ENCODE data around the gene KANK2.

The KANK2 gene

DNA sequence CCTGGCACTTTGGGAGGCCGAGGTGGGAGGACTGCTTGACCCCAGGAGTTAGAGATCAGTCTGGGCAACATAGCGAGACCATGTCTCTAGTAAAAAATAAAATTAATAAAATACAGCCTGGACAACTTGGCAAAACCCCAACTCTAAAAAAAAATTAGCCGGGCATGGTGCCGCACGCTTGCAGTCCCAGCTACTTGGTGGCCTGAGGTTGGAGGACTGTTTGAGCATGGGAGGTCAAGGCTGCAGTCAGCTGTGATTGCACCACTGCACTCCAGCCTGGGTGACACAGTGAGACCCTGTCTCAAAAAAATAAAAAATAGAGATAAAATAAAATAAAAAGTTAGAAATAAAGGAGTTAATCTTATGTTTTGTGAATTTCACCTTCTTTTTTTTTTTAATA is 26.2 kb downstream of the KANK2 start:
- Histone ChIP-seq H3K27ac (replicated peaks) (no peak overlapping the region), H3K27me3 (ENCODE audit: insufficient read depth, poor library complexity, severe bottlenecking) (no peaks in the 10 kb centered on the region), H3K4me3 (replicated peaks; ENCODE audit: insufficient read depth, low read length) (no peak overlapping the region)
- TF ChIP-seq POLR2AphosphoS5 (IDR thresholded peaks at IDR 0.05; ENCODE audit: low read depth): no peak
- DNase-seq (ENCODE audit: low read depth in 1 of 2, low spot score in 1 of 2): no peak

DNA sequence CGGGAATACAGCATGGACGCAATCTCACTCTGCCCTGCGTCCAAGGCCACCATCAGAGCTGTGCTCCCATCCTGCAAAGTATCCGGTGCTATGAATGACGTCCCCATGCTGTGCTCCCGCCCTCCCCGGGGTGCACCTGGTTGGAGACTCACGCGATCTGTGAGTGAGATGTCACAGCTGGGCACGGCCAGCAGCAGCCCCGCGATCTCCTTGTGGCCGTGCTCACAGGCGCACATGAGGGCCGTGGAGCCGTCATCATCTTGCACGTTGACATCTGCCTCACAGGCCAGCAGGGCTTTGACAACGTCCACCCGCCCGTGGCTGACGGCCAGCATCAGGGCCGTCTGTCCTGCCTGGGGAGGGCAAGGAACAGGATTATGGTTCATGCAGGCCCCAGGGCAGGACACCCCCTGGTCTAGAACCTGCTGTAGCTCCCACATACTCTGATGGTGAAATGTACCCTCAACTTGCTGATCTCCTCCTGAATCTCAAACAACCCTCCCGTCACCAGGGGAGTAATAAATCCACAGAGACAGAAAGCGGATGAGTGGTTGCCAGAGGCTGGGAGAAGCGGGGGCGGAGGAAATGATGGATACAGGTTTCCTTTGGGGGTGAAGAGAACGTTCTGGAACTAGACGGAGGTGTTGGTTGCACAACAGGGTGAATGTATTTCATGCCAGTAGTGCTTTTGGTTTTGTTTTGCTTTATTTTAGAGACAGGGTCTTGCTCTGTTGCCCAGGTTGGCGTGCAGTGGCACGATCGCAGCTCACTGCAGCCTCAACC is 27.3 kb downstream of the KANK2 start:
- TF ChIP-seq, protein P1, sequence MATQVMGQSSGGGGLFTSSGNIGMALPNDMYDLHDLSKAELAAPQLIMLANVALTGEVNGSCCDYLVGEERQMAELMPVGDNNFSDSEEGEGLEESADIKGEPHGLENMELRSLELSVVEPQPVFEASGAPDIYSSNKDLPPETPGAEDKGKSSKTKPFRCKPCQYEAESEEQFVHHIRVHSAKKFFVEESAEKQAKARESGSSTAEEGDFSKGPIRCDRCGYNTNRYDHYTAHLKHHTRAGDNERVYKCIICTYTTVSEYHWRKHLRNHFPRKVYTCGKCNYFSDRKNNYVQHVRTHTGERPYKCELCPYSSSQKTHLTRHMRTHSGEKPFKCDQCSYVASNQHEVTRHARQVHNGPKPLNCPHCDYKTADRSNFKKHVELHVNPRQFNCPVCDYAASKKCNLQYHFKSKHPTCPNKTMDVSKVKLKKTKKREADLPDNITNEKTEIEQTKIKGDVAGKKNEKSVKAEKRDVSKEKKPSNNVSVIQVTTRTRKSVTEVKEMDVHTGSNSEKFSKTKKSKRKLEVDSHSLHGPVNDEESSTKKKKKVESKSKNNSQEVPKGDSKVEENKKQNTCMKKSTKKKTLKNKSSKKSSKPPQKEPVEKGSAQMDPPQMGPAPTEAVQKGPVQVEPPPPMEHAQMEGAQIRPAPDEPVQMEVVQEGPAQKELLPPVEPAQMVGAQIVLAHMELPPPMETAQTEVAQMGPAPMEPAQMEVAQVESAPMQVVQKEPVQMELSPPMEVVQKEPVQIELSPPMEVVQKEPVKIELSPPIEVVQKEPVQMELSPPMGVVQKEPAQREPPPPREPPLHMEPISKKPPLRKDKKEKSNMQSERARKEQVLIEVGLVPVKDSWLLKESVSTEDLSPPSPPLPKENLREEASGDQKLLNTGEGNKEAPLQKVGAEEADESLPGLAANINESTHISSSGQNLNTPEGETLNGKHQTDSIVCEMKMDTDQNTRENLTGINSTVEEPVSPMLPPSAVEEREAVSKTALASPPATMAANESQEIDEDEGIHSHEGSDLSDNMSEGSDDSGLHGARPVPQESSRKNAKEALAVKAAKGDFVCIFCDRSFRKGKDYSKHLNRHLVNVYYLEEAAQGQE (IDR thresholded peaks at IDR 0.05; ENCODE audit: insufficient replicate concordance, low read depth): no peak
- TF ChIP-seq GABPA (IDR thresholded peaks at IDR 0.05; ENCODE audit: low read depth): no peak
- TF ChIP-seq SPI1 (IDR thresholded peaks at IDR 0.05; ENCODE audit: borderline replicate concordance, low read depth): no peak
- no peak for TF ChIP-seq POLR2AphosphoS5 (IDR thresholded peaks at IDR 0.05; ENCODE audit: low read depth)
- TF ChIP-seq, protein P2, sequence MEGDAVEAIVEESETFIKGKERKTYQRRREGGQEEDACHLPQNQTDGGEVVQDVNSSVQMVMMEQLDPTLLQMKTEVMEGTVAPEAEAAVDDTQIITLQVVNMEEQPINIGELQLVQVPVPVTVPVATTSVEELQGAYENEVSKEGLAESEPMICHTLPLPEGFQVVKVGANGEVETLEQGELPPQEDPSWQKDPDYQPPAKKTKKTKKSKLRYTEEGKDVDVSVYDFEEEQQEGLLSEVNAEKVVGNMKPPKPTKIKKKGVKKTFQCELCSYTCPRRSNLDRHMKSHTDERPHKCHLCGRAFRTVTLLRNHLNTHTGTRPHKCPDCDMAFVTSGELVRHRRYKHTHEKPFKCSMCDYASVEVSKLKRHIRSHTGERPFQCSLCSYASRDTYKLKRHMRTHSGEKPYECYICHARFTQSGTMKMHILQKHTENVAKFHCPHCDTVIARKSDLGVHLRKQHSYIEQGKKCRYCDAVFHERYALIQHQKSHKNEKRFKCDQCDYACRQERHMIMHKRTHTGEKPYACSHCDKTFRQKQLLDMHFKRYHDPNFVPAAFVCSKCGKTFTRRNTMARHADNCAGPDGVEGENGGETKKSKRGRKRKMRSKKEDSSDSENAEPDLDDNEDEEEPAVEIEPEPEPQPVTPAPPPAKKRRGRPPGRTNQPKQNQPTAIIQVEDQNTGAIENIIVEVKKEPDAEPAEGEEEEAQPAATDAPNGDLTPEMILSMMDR (IDR thresholded peaks at IDR 0.05; ENCODE audit: insufficient read depth, low read length): no peak
- Histone ChIP-seq H3K27ac (replicated peaks) (no peak overlapping the region), H3K4me3 (replicated peaks; ENCODE audit: insufficient read depth, low read length) (no peak overlapping the region), H3K27me3 (ENCODE audit: insufficient read depth, poor library complexity, severe bottlenecking) (no peaks in the 10 kb centered on the region)
- no peak for DNase-seq (ENCODE audit: low read depth in 1 of 2, low spot score in 1 of 2)

DNA sequence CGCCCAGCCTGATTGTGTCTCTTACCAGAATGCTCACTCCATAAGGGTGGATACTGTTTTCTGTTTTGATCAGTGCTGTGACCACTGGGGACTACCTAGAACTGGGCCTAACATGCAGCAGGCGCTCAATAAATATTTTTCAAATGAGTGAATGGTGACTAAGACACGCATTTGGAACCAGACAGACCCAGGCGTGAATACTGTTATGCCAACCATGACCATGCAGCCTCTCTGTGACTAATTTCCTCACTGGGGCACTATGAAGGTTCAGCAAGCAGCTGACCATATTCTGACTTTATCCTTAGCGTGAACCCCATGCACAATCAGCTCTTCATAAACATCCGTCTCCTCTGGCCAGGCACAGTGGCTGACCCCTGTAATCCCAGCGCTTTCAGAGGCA is 28.8 kb downstream of the KANK2 start:
- H3K27me3 ChIP-seq (ENCODE audit: insufficient read depth, poor library complexity, severe bottlenecking): no peaks in the 10 kb centered on the region
- no peak for DNase-seq (ENCODE audit: low read depth in 1 of 2, low spot score in 1 of 2)
- H3K27ac ChIP-seq (replicated peaks): no peak overlapping the region
- H3K4me3 ChIP-seq (replicated peaks; ENCODE audit: insufficient read depth, low read length): no peak overlapping the region
- TF ChIP-seq POLR2AphosphoS5 (IDR thresholded peaks at IDR 0.05; ENCODE audit: low read depth) (no peak), GABPA (IDR thresholded peaks at IDR 0.05; ENCODE audit: low read depth) (no peak), SPI1 (IDR thresholded peaks at IDR 0.05; ENCODE audit: borderline replicate concordance, low read depth) (no peak)
- TF ChIP-seq, protein P2 (IDR thresholded peaks at IDR 0.05; ENCODE audit: insufficient read depth, low read length): no peak
- TF ChIP-seq, protein P1 (IDR thresholded peaks at IDR 0.05; ENCODE audit: insufficient replicate concordance, low read depth): no peak

DNA sequence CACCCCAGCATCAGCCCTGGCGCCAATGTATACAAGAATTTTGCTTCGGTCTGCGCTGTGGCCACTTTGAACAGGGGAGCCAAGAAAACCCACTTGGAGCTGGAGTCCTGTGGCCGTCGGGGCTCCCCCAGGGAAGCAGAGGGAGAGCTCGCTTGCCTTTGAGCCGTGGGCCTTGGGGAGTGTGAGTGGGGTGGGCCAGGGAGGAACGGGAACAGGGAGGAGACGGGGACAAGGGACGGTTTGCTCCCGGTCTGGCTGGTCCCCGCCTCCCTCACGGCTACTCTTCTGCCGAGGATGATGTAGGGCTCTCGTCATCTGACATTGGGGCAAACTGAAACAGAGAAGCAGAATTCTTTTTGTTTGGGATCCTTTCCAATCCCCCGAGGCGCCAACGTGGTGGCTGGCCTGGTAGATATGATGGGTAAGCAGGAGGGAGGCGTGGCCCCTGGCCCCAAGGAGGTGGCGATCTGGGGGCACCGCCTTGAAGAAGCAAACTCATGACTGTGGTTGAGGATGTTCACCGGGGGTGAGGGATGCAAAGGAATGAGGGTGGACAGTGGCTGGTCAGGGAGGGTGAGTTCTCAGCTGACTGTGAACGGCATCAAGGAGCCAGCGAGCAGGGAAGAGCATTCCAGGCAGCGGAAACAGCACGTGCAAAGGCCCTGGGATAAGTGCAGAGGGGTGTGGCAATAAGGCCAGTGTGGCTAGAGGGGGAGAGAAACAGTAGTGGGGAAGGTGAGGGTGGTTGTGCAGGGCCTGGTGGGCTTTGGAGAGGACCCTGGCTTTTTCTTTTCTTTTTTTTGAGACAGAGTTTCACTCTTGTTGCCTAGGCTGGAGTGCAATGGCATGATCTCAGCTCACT is 30.8 kb downstream of the KANK2 start:
- no peaks in the 10 kb centered on the region for H3K27me3 ChIP-seq (ENCODE audit: insufficient read depth, poor library complexity, severe bottlenecking)
- TF ChIP-seq GABPA (IDR thresholded peaks at IDR 0.05; ENCODE audit: low read depth) (no peak), SPI1 (IDR thresholded peaks at IDR 0.05; ENCODE audit: borderline replicate concordance, low read depth) (no peak), POLR2AphosphoS5 (IDR thresholded peaks at IDR 0.05; ENCODE audit: low read depth) (no peak)
- TF ChIP-seq, protein P1 (IDR thresholded peaks at IDR 0.05; ENCODE audit: insufficient replicate concordance, low read depth): no peak
- TF ChIP-seq, protein P2 (IDR thresholded peaks at IDR 0.05; ENCODE audit: insufficient read depth, low read length): no peak
- no peak overlapping the region for H3K4me3 ChIP-seq (replicated peaks; ENCODE audit: insufficient read depth, low read length)
- H3K27ac ChIP-seq (replicated peaks): no peak overlapping the region
- DNase-seq (ENCODE audit: low read depth in 1 of 2, low spot score in 1 of 2): no peak
